GM12875 (cell line): ENCODE measurements around the gene SLC22A13.

Experiments
- H3K4me3 ChIP-seq: one replicate; pipeline ENCODE4 v1.5.1; 2011; ENCODE audit warnings: low read depth, low read length, control low read depth
- CTCF ChIP-seq: IDR thresholded peaks from 2 replicates; pipeline ENCODE4 v1.5.1; 2011; ENCODE audit warnings: low read depth, mild to moderate bottlenecking, control low read depth, inconsistent platforms, low read length, moderate library complexity, borderline replicate concordance; ENCODE audit not compliant: insufficient read depth

The SLC22A13 gene

GRCh38 chr3:38313695-38314094, 48.1 kb downstream of the SLC22A13 start:
- no peak overlapping the region for H3K4me3 ChIP-seq
- no peak for TF ChIP-seq CTCF

- H3K4me3 ChIP-seq, result no peak overlapping the region
- no peak for TF ChIP-seq CTCF
Observed at GRCh38 chr3:38314112-38314763, 48.6 kb downstream of the SLC22A13 start.

GRCh38 chr3:38314764-38315487, 49.3 kb downstream of the SLC22A13 start:
- TF ChIP-seq CTCF, result no peak
- no peak overlapping the region for H3K4me3 ChIP-seq

- no peak for TF ChIP-seq CTCF
- no peak overlapping the region for H3K4me3 ChIP-seq
Observed at GRCh38 chr3:38315488-38316230, 50.0 kb downstream of the SLC22A13 start.

GRCh38 chr3:38316356-38317191, 51.0 kb downstream of the SLC22A13 start:
- TF ChIP-seq CTCF, result no peak
- no peak overlapping the region for H3K4me3 ChIP-seq

GRCh38 chr3:38317192-38317759, 51.7 kb downstream of the SLC22A13 start:
- no peak overlapping the region for H3K4me3 ChIP-seq
- no peak for TF ChIP-seq CTCF
